AG20443 (cell line): Measurements from ENCODE around the gene CCNF.
A peak's percentile ranks its signal among the peaks of the same experiment; 100 is the strongest.
"Not testable (repeated sequence)": the region's sequence is repeated elsewhere in the genome, so short reads cannot be mapped to it uniquely, and the experiment has no call there.

Experiments
- DNase-seq: peaks from one replicate; pipeline ENCODE4 v3.0.0; 2012; ENCODE audit warnings: low spot score, mixed read lengths

Gene CCNF, protein sequence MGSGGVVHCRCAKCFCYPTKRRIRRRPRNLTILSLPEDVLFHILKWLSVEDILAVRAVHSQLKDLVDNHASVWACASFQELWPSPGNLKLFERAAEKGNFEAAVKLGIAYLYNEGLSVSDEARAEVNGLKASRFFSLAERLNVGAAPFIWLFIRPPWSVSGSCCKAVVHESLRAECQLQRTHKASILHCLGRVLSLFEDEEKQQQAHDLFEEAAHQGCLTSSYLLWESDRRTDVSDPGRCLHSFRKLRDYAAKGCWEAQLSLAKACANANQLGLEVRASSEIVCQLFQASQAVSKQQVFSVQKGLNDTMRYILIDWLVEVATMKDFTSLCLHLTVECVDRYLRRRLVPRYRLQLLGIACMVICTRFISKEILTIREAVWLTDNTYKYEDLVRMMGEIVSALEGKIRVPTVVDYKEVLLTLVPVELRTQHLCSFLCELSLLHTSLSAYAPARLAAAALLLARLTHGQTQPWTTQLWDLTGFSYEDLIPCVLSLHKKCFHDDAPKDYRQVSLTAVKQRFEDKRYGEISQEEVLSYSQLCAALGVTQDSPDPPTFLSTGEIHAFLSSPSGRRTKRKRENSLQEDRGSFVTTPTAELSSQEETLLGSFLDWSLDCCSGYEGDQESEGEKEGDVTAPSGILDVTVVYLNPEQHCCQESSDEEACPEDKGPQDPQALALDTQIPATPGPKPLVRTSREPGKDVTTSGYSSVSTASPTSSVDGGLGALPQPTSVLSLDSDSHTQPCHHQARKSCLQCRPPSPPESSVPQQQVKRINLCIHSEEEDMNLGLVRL

DNA sequence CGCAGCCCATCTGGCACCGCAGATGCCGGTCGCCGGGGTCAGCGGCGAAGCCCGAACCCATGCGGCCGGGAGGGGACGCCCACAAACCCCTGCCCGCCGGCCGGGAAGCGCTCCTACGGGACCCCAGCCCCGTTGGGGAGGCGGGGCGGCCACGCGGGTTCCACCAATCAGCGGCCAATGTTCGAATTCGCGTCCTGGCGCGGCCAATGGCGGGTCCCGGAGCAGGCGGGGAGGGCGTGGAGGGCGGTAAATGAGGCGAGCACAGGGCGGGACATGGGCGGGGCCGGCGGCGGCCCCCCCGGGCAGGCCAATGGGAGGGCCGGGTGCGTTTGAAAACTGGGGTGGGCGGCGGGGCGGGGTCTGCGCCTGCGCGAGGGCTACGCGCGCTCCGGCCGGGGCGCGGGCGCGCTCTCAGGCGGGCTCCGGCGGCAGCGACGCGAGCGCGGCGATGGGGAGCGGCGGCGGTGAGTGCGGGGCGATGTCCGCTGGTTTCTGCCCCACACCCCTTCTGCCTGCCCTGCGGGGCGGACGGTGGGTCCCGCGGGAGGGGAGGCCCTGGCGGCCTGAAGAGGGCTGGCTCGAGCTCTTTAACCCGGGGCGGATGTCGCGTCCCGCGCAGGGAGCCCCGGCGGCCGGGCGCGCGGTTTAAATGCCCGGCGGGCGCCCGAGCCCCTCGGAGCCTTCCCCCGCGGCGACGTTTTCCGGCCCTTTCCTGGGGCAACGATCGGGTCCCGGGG lies at the start of gene CCNF:
Gene CCNF, plus strand, starts transcription at position 414 of the 737 bp plus-strand sequence. Its CDS starts 35 bp downstream, at position 449.
- peak; percentile 100 for DNase-seq

DNA sequence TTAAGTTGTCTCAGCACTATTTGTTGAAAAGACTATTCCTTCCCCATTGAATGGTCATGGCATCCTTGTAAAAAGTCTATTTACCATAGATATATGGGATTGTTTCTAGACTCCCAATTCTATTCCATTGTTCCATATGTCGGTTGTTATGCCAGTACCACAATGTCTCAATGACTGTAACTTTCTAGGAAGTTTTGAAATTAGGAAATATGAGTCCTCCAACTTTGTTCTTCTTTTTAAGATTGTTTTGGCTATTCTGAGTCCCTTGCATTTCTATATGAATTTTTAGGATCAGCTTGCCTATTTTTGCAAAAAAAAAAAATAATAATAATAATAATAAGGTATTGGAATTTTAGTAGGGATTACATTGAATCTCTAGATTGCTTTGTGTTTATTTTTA lies 45.7 kb upstream of the CCNF start:
- no peak for DNase-seq

DNA sequence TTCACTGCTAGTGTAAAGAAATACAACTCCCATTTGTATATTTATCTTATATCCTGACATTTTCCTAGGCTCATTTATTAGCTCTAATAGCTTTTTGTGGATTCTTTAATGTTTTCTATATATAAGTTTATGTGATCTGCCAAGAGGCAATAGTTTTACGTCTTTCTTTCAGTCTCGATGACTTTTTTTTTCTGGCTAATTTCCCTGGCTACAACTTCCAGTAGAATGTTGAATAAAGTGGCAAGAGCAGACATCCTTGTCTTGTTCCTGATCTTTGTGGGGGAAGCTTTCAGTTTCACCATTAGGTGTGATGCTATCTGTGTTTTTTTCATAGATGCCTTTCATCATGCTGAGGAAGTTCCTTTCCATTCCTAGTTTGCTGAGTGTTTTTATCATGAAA lies 44.8 kb upstream of the CCNF start:
- DNase-seq = no peak

DNA sequence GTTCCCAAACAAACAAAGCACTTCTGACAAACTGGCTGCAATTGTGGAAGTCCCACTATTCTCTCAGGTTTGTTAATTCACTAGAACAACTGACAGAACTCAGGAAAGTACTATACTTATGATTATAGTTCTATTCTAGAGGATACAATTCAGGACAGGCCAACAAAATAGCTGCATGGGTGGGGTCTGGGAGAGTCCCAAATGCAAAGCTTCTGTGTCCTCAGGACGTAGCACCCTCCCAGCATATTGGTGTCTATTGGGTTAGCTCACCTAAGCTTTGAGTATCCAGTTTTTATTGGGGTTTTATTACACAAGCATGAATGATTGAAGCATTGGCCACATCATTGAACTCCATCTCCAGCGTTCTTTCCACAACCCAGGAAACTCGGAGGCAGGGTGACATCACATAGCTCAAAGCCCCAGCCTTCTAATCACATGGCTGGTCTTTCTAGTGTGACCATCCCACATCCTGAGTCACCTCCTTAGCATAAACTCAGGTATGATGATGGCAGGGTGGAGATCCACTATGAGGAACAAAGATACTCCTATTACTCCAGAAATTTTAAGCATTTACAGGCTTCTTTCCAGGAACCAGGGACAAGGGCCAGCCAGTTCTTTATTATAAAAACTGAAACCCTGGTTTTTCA lies 43.9 kb upstream of the CCNF start:
- DNase-seq = peak; percentile 28

DNA sequence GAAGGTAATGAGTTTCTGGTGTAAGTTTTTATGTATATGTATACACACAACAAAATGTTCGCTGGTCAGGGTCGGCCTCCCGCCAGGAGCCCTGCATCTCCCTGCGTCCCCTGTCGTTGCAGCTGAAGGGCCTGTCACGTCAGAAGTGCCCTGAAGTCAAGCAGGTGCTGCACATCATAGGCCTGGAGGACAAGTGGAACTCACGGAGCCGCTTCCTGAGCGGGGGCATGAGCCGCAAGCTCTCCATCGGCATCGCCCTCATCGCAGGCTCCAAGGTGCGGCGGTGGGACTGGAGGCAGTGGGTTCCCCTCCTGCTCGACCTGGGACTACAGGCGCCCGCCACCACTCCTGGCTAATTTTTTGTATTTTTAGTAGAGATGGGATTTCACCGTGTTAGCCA lies 43.3 kb upstream of the CCNF start:
- not testable (repeated sequence) for DNase-seq

DNA sequence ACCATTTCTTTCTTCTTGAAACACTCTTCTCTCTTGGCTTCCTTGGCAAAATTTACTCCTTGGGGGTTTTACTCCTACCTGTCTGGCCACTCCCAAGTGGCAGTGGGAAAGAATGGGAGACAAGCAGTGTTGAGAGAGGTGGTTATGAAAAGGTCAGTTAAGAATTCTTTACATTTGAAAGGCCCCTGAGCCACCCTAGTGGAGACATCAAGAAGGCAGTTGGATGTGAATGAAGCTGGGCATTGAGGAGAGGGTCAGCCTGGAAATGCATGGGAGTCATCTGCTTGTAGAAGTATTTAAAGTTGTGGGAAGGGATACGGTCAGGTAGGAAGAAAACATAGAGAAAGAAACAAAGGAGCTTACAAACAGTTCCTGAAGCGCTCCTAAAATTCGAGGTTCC lies 42.3 kb upstream of the CCNF start:
- no peak for DNase-seq

DNA sequence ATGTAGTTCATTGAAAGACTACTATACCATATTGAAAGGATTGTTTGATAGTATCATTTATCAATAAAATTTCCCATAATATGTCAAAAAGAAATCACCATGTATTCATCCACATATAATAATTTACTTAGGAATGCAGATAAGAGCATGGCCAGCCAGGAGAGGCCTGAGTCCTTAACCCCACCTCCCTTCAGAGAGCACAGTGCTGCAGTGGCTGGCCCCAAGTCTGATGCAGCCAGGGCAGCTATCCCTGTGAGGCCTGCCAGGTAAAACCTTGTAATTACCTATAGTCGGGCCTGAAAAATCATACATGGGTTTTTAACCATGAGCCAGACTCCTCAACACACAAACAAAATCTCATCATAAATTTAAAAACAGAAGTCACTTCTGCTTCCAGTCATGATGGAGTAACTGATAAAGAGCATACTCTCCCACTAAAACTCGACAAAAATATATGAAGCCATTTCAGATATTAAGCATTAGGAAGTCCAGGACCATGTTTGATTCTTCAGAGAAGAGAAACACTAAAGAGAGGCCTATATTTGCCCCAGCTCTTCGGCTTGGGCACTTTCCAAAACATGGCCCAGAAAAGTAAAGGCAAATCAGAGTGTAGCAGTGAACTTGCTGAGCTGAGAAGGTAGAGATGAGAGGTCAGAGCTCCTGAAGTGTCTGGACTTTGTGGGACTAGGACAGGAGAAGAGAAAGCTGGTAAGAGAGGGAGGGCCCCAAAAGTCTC lies 40.9 kb upstream of the CCNF start:
- no peak for DNase-seq

DNA sequence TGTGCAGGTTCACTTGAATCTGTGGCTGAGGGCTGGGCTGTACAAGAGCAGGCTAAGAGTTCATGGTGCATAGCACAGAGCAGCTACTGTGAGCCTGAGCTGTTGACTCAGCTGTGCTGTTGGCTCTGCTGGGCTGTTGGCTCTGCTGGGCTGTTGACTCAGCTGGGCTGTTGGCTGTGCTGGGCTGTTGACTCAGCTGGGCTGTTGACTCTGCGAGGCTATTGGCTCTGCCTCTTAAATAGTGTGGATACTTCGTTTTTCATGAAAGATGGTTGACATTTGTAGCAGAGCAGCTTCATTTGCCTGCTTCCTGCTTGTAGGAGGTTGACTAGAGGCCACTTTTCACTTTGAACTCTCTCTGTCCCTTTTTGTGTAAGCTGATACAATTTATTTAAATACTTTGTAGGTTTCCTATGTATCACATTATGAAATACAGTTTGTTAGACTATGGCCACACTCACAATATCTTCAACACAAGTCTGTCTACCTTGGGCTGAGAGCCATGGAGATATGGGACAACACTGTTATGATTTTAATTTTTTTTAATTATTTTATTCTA lies 40.3 kb upstream of the CCNF start:
- peak; percentile 88 for DNase-seq

DNA sequence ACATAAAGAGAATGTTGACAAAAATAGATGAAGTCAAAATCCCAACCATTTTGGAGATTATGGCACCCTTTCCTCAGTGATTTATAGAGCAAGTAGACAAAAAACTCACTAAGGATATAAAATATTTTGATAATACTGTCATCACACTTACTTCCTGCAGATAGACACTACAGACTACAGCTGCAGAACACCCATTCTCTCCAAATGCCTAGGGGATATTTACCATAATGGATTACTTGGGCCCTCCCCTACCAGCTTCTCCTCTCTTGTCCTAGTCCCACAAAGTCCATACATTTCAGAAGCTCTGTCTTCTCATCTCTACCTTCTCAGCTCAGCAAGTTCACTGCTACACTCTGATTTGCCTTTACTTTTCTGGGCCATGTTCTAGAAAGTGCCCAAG lies 37.2 kb upstream of the CCNF start:
- DNase-seq = no peak

DNA sequence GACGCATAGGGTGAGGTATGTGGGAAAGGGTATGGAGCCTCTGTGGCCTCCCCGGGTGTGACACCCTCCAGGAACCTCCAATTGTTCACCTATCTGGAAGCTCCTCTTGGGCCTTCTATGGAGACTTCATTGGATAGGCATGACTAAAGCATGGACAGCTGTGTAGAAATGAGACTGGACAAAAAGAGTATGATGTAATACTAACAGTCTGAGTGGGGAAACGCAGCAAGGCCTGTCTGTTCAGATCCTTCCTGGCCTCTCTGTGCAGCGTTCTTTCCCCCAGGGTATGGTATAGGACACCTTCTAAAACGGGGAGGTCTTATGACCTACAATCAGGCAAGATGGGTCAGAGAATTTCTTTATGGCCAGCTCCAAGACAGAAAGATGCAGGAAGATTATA lies 30.7 kb upstream of the CCNF start:
- DNase-seq = no peak

DNA sequence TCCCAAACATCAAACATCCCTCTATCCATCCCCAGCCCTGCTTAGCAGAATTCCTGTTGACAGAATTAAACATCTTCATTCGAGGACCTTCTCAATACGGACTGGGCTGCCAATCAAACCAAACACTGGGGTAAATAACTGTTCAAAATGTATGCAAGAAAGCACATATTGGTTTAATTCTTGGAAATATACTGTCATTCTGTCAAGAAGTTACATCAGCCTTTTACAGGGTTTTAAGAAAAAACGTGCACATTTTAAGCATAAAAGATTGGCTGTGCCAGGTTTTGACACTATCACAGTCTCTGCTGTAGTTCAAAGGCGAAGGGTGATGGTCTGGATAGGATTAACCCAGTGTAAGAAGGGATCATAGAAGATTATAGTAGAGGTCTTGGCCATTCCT lies 25.1 kb upstream of the CCNF start:
- no peak for DNase-seq

DNA sequence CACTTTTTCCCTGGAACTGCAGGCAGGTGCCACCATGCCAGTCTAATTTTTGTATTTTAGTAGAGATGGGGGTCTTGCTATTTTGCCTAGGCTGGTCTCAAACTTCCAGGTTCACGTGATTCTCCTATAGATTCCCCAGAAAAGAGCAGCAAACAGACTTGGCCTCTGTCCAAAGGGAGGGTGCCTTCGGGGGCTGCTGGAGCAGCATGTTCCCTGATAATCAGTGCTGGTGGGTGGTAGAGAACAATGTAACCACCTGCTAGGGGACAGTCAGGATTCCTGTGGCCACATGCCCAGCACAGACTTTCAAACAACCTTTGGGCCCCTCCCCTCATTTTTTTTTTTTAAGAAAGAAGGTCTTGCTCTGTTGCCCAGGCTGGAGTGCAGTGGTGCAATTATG lies 14.2 kb upstream of the CCNF start:
- no peak for DNase-seq

DNA sequence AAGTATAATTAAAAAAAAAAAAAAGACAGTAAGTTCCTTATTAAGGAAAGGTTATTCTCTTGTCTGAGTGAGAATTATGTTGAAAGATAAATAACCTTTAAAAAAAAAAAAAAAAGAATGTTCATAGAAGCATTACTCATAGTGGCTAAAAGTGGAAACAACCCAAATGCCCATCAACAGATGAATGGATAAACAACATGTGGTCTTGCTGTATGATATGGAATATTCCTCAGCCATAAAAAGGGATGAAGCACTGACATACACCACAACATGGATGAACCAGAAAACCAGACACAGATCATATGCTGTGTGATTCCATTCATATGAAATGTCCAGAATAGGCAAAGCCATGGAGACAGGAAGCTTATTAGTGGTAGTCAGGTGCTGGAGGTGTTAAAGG lies 9.2 kb upstream of the CCNF start:
- DNase-seq = no peak

DNA sequence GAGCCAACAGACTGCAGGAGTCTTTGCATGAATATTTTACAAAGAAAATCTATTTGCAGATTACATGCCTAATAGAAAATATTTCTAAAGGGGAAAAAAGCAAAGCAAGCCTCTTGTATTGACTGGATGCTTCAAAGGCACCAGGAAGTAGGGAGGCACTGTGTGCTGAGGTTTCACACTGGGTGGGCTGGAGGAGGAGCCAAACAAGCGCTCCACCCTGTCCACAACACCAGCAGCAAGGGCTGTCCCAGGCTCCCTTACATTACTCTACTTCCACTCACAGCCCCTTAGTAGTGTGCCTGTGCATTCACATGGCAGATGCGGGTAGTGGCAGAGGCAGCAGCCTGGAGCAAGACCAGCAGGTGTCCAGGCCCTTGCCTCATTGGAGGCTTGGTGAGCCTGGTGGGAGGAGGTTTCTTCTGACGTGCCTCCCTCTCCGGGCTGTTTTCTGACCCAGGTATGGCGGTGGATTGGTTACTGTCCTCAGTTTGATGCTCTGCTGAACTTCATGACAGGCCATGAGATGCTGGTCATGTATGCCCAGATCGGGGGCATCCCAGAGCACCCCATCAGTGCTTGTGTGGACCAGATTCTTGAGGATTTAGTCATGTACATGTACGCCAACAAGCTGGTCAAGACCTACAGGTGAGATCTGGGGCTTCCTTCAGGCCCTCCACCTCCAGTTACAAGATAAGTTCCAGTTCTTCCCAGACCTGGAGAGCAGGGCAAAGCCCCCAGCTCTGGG lies 7.0 kb upstream of the CCNF start:
- no peak for DNase-seq

DNA sequence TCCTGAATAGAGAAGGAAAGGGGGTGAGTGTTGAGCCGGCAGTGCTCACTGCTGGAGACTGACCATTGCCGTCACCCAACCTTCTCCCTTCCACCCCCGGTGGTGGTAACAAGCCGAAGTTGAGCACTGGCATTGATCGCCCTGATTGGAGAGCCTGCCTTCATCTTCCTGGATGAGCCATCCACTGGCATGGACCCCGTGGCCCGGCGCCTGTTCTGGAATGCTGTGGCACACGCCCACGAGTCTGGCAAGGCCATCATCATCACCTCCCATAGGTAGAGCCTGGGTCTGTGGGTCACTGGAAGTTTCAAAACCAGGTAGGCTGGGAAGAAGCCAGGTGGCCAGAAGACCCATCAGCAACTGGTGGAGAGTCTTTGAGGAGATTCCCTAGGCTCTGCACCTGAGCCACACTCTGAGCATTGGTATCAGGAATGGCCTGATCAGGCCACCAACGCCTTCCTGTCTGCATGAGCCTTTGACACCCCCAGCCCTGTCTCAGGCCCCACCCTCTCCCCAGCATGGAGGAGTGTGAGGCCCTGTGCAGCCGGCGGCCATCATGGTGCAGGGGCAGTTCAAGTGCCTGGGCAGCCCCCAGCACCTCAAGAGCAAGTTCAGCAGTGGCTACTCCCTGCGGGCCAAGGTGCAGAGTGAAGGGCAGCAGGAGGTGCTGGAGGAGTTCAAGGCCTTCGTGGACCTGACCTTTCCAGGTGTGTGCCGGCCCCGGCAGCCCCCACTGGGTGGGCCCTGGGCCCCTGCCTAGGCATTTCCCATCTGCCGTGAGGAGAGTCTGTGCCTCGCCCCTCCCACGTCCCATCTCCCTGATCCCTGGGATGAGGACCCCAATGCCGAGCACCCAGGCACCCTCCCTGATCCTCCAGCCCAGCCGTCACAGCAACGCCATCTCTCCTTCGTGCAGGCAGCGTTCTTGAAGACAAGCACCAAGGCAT lies 4.9 kb upstream of the CCNF start:
- no peak for DNase-seq

DNA sequence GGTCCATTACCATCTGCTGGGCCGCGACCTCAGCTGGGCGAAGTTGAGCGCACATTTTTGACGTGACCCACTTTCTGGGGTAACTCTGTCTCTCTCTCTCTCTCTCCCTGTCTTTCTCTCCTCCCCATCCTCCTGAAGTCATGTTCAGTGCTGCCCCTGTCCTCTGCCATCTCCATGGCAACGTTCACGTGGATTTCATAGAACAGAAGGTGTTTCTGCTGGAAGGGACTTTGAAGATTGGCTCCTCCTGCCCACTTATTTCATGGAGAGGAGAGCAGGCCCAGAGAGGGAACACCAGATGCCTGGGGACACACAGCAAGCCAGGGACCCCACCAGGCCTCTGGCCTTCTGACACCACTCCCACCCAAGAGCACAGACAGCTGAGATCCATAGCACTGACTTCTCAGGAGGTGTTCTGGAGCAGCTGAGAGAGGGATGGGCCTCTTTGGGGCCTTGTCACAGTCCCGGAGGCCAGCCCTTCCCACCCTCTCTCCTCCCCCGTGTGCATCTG lies 4.2 kb upstream of the CCNF start:
- no peak for DNase-seq

DNA sequence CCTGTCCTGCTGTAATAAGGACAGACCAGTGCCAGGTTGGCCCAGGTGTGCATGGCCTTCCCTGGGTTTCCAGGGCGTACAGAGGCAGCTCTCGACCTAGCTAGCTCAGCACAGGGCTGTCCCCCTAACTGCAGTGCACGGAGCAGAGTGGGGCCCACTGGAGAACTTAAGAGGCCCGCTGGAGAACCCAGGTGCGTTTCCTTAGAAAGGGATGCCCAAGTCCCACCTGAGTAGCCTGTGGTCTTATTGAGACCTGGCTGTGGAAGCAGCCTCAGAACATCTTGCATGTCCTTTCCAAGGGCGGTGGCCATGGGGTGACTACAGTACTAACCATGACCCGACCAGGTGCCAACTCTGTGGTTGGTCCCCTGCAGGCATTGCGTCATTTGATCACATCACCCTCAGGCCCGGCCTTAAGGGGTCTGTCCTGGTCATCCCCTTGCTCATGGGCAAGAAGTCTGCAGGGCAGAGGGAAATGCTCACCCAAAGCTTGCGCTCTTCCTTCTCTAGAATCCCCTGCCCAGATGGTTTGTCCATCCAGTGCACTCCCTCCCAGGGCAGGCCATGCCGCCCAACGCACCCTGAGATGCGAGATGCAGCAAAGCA lies 3.3 kb upstream of the CCNF start:
- no peak for DNase-seq

DNA sequence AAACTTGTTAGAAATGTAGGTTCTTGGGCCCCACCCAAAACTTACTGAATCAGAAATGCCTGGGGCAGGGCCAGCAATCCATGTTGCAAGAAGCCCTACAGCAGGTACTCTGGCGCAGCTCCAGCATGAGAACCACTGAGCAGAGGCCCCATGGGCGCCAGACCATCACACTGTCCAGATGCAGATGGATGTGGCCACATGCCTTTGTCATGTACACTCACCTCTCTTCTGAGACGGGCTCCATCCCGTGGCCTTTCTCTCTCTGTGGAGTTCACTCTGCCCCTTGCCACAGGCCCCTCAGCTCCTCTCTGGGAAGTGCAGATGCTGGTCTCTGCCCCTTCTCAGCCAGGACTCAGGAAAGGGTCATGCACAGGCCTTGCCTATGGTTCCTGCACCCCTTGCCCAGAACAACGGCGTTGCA lies 2.3 kb upstream of the CCNF start:
- DNase-seq = no peak

DNA sequence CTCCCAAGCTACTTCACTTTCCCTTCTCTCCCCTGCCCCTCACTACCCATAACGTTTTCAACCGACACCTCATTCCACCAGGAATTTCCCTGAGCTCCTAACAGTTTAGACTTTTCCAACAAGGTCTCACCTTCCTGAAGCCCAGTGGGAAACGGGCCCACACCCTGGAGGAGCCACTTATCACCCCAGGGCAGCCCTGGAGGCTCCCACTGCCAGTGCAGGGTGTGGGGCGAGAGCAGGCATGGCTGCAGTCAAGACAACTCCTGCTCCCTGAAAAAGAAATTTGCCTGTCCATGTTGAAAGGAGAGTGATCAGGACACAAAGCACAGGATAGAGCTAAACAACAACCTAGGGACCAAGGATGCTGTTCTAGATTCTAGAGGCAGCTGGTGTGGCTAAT lies 1.7 kb upstream of the CCNF start:
- DNase-seq = no peak
